OCI-LY7 (cell line): Measurements from ENCODE around the gene HMSD. TPM values are rescaled to one million over a fixed set of nuclear protein-coding genes. Genes with fewer than 3 reads are reported as not detected.

Experiments used
- BruUV-seq: library from RNA; stranded (reverse); fragments of 400-500 nt; replicated peaks from 2 replicates; lab custom pipeline; 2021; lab: Mats Ljungman, UMichigan
- CTCF ChIA-PET: fragments of 300-600 bp; sonication (Branson Sonifier 250); formaldehyde crosslinking; loops from one replicate; lab custom pipeline; 2022; ENCODE audit warnings: antibody characterized with exemption; ENCODE audit not compliant: unreplicated experiment; lab: Charles Lee
- POLR2A ChIA-PET: fragments of 300-600 bp; sonication (Branson Sonifier 250); formaldehyde crosslinking; loops from one replicate; lab custom pipeline; 2022; ENCODE audit warnings: antibody characterized with exemption; lab: Charles Lee
- DNase-seq: peaks from one replicate; pipeline ENCODE4 v3.0.0-alpha.2; 2015; ENCODE audit warnings: low spot score
- H2AFZ ChIP-seq: fragments of 200-600 bp; sonication (generic), shearing (Covaris generic); 2 replicates; pipeline ENCODE4 v1.6.1; 2014; ENCODE audit warnings: mild to moderate bottlenecking, antibody characterized with exemption, low read length, moderate library complexity
- H3K27ac ChIP-seq: fragments of 200-600 bp; sonication (generic); 2 replicates; pipeline ENCODE4 v1.5.1; 2014; ENCODE audit warnings: mixed run types, low read depth, mild to moderate bottlenecking, moderate library complexity, low read length, inconsistent platforms; ENCODE audit not compliant: poor library complexity, severe bottlenecking
- H3K36me3 ChIP-seq: fragments of 200-600 bp; sonication (generic); 2 replicates; pipeline ENCODE4 v1.6.1; 2014; ENCODE audit warnings: mild to moderate bottlenecking, antibody characterized with exemption, low read length, moderate library complexity, mixed read lengths; ENCODE audit not compliant: insufficient read depth
- H3K4me1 ChIP-seq: fragments of 200-600 bp; sonication (generic); 2 replicates; pipeline ENCODE4 v1.5.1; 2014; ENCODE audit warnings: mild to moderate bottlenecking, low read length; ENCODE audit not compliant: insufficient read depth, poor library complexity, severe bottlenecking
- H3K4me2 ChIP-seq: fragments of 200-600 bp; sonication (generic); 2 replicates; pipeline ENCODE4 v1.6.1; 2014; ENCODE audit warnings: mild to moderate bottlenecking, low read length
- H3K4me3 ChIP-seq: fragments of 200-600 bp; sonication (generic); 2 replicates; pipeline ENCODE4 v1.5.1; 2014; ENCODE audit warnings: mild to moderate bottlenecking, low read depth, low read length; ENCODE audit not compliant: poor library complexity, severe bottlenecking
- H3K79me2 ChIP-seq: fragments of 200-600 bp; sonication (generic); 2 replicates; pipeline ENCODE4 v1.6.1; 2016; ENCODE audit warnings: low read depth, mild to moderate bottlenecking, low read length, moderate library complexity, mixed read lengths; ENCODE audit not compliant: insufficient read depth
- H3K9me2 ChIP-seq: fragments of 200-600 bp; sonication (generic); 2 replicates; pipeline ENCODE4 v1.6.1; 2016; ENCODE audit warnings: mild to moderate bottlenecking, low read length, mixed read lengths; ENCODE audit not compliant: insufficient read depth
- H3K9me3 ChIP-seq: fragments of 200-600 bp; sonication (generic); 2 replicates; pipeline ENCODE4 v1.6.1; 2014; ENCODE audit warnings: mild to moderate bottlenecking, mixed run types, low read length, mixed read lengths
- H4K20me1 ChIP-seq: fragments of 200-600 bp; sonication (generic); 2 replicates; pipeline ENCODE4 v1.6.1; 2014; ENCODE audit warnings: mild to moderate bottlenecking, antibody characterized with exemption, low read length, moderate library complexity, mixed read lengths; ENCODE audit not compliant: insufficient read depth
- EZH2phosphoT487 ChIP-seq: fragments of 200-600 bp; sonication (generic); IDR thresholded peaks from 2 replicates; pipeline ENCODE4 v1.6.1; 2018; ENCODE audit warnings: low read depth, borderline replicate concordance, mild to moderate bottlenecking, mixed run types, antibody characterized with exemption, low read length, moderate library complexity, mixed read lengths
- intact Hi-C: fragments of 100-400 bp; cut with micrococcal nuclease; formaldehyde crosslinking; loops from one replicate; pipeline ENCODE4 v1.10.0; 2022; ENCODE audit not compliant: unreplicated experiment
- total RNA-seq, 2 experiments: library from RNA; depleted of rRNA in 1 of 2; stranded (reverse); fragments of >200 nt in 1 of 2; shearing (Covaris generic) in 1 of 2; gene quantifications; 2 replicates each; pipeline ENCODE4 v1.2.3, GENCODE V29; 2014 to 2022
- TF ChIP-seq, protein P1 (sequence below): fragments of 200-600 bp; sonication (generic); conservative IDR thresholded peaks from 2 replicates; pipeline ENCODE4 v1.5.1; 2014; ENCODE audit warnings: mild to moderate bottlenecking, antibody characterized with exemption, low read length, moderate library complexity, mixed read lengths

Gene HMSD
- total RNA-seq, 2 experiments from 2014 or later: not detected

DNA sequence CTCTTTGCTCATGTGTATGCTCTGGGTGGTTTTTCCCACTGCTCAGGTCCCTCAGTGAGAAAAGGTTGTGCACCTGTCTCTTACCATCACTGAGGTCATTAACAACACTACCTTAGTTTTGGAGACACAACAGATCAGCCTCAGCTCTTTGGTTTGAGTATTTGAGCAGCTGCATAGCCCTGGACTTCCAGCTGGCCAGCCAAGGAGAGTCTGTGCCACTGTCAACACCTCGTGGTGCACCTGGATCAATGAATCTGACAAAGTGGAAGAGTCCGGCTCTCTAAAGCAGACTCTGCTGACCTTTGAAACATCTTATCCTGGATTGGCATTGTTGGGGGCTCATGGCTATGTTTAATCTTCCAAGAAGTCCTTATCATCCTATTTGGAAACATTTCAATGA lies 50.8 kb downstream of the HMSD start:
- no peak overlapping the region for H3K4me3 ChIP-seq
- intact Hi-C loops: no loop called here
- H4K20me1 ChIP-seq: no peaks in the 10 kb centered on the region
- no peaks in the 10 kb centered on the region for H3K4me1 ChIP-seq
- no peak overlapping the region for H2AFZ ChIP-seq
- H3K9me3 ChIP-seq: no peaks in the 10 kb centered on the region
- no peak overlapping the region for H3K4me2 ChIP-seq
- DNase-seq: no peak
- BruUV-seq: no TSS peak
- no peaks in the 10 kb centered on the region for H3K9me2 ChIP-seq
- no peak overlapping the region for H3K27ac ChIP-seq
- H3K79me2 ChIP-seq: no peaks in the 10 kb centered on the region
- POLR2A ChIA-PET: no interaction called here
- CTCF ChIA-PET: no interaction called here
- no peaks in the 10 kb centered on the region for H3K36me3 ChIP-seq
- TF ChIP-seq, protein P1, sequence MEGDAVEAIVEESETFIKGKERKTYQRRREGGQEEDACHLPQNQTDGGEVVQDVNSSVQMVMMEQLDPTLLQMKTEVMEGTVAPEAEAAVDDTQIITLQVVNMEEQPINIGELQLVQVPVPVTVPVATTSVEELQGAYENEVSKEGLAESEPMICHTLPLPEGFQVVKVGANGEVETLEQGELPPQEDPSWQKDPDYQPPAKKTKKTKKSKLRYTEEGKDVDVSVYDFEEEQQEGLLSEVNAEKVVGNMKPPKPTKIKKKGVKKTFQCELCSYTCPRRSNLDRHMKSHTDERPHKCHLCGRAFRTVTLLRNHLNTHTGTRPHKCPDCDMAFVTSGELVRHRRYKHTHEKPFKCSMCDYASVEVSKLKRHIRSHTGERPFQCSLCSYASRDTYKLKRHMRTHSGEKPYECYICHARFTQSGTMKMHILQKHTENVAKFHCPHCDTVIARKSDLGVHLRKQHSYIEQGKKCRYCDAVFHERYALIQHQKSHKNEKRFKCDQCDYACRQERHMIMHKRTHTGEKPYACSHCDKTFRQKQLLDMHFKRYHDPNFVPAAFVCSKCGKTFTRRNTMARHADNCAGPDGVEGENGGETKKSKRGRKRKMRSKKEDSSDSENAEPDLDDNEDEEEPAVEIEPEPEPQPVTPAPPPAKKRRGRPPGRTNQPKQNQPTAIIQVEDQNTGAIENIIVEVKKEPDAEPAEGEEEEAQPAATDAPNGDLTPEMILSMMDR: no peak
- no peak for TF ChIP-seq EZH2phosphoT487

DNA sequence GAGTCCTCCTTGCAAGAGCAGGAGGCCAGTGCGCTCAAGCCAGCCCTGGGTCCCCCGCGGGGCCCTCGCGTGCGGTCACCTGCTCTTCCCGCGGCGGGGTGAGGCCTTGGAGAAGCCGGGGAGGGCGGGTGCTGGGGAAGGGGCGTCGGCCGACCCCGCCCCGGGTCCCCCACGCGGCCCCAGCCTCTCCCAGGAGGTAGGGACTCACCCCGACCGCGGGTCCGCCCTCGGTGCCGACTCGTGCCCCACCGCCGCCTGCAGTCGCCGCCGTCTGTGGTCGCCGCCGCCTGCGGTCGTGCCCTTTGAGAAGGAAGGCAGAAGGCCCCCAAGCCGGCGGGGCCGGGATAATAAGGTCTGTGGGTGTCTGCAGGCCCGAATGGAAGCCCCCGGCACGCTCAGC lies 53.5 kb downstream of the HMSD start:
- intact Hi-C loops: no loop called here
- Histone ChIP-seq H3K36me3 (no peaks in the 10 kb centered on the region), H3K4me1 (no peaks in the 10 kb centered on the region), H3K79me2 (no peaks in the 10 kb centered on the region), H3K9me2 (no peaks in the 10 kb centered on the region), H3K9me3 (no peaks in the 10 kb centered on the region), H2AFZ (no peak overlapping the region), H3K4me2 (no peak overlapping the region), H4K20me1 (no peaks in the 10 kb centered on the region), H3K27ac (no peak overlapping the region), H3K4me3 (no peak overlapping the region)
- CTCF ChIA-PET: no interaction called here
- BruUV-seq: no TSS peak
- DNase-seq: no peak
- no peak for TF ChIP-seq EZH2phosphoT487
- TF ChIP-seq, protein P1: no peak
- POLR2A ChIA-PET: no interaction called here

DNA sequence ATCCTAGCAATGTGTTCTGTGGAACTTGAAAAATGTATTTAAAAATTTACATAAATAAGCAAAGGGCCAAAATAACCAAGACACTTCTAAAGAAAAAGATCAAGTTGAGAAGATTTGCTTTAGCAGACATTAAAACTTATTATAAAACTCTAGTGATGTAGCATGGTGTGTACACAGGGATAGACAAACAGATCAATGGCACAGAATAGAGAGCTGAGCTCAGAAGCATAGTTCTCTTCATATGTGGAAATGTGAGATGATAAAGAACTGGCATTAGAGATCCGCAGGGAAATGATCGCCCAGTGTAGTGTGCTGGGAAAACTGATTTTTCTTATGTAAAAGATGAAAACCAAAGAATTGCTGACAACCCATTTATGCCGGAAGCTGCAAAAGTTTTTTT lies 60.2 kb downstream of the HMSD start:
- CTCF ChIA-PET: no interaction called here

More for the DNA sequence above, 60.2 kb downstream of the HMSD start:
- Histone ChIP-seq H3K4me2 (no peak overlapping the region), H3K4me1 (no peaks in the 10 kb centered on the region), H3K79me2 (no peaks in the 10 kb centered on the region), H2AFZ (no peak overlapping the region), H3K4me3 (no peak overlapping the region), H3K36me3 (no peaks in the 10 kb centered on the region), H3K27ac (no peak overlapping the region), H4K20me1 (no peaks in the 10 kb centered on the region), H3K9me3 (no peaks in the 10 kb centered on the region), H3K9me2 (no peaks in the 10 kb centered on the region)
- TF ChIP-seq, protein P1: no peak
- no peak for TF ChIP-seq EZH2phosphoT487
- POLR2A ChIA-PET: interaction anchor here (0.7 kb wide), 1 partner anchor 109 kb away, joined by 3 read pairs; no protein-coding TSS in a partner anchor
- no peak for DNase-seq
- intact Hi-C loops: no loop called here
- BruUV-seq: no TSS peak

Other genes with a start within 250 kb of the HMSD start
- gene SERPINB11, start 246.3 kb upstream of the HMSD start, total RNA-seq (2014; rRNA removed; shearing (Covaris generic)): not detected in 2 replicates
- gene SERPINB11, start 246.3 kb upstream of the HMSD start, total RNA-seq (2022): not detected in 2 replicates
- not detected in 2 replicates for gene SERPINB7, start 173.9 kb upstream of the HMSD start, total RNA-seq (2014; rRNA removed; shearing (Covaris generic))
- not detected in 2 replicates for gene SERPINB7, start 173.9 kb upstream of the HMSD start, total RNA-seq (2022)
- not detected in 2 replicates for gene SERPINB2, start 61.6 kb upstream of the HMSD start, total RNA-seq (2014; rRNA removed; shearing (Covaris generic))
- gene SERPINB2, start 61.6 kb upstream of the HMSD start, total RNA-seq (2022): not detected in 2 replicates
- gene SERPINB10, start 41.3 kb upstream of the HMSD start, total RNA-seq (2014; rRNA removed; shearing (Covaris generic)): not detected in 2 replicates
- gene SERPINB10, start 41.3 kb upstream of the HMSD start, total RNA-seq (2022): not detected in 2 replicates
- gene SERPINB8, start 20.8 kb downstream of the HMSD start, total RNA-seq (2014; rRNA removed; shearing (Covaris generic)): 1.3 and 1.5 TPM in 2 replicates
- gene SERPINB8, start 20.8 kb downstream of the HMSD start, total RNA-seq (2022): 2.0 and 2.5 TPM in 2 replicates
- gene LINC00305, start 199.8 kb downstream of the HMSD start, total RNA-seq (2014; rRNA removed; shearing (Covaris generic)): not detected in 2 replicates
- not detected in 2 replicates for gene LINC00305, start 199.8 kb downstream of the HMSD start, total RNA-seq (2022)